NCI-H446 treated with DMSO at 0.1 percent for 48 hours (cell line): Measurements from ENCODE around the gene TRIM2.

ENCODE experiments used
- DNase-seq: peaks from one replicate; lab custom pipeline; 2025; lab: John Stamatoyannopoulos, UW

The TRIM2 gene

DNA sequence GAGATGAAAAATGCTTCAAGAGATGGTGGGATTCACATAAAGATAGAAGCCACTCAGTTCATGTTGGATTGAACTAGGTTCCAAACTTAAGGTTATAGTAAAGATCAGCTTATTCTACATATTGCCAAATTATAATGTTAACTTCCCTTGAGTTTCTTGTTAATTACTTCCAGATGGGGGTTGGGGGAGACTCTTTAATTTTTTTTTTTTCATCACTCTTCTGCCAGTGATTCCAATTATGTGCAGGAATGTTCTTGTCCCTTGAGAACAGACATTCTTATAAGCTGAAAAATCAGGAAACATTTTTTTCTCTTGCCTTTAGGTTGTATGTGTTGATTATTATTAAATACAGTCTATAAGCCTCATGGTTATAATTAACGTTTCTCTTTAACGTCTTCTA, 170.2 kb downstream of the TRIM2 start:
- no peak for DNase-seq

DNA sequence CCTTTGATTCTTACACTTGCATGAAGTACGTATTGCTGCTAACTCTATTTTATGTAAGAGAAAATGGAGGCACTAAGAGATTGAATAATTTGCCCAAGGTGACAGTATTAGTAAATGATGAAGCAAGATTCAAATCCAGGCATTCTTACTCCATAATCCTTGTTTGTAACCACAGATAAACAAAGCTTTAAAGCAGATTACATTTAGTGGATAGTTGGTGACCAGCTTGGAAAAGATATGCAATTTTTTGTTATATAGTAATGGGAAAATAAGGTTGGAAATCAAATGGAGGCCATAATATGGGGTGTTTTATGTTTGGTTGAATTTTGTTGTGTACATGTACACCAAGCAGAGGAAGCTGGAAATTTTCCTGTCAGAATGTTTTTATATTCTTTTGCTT, 171.1 kb downstream of the TRIM2 start:
- no peak for DNase-seq

DNA sequence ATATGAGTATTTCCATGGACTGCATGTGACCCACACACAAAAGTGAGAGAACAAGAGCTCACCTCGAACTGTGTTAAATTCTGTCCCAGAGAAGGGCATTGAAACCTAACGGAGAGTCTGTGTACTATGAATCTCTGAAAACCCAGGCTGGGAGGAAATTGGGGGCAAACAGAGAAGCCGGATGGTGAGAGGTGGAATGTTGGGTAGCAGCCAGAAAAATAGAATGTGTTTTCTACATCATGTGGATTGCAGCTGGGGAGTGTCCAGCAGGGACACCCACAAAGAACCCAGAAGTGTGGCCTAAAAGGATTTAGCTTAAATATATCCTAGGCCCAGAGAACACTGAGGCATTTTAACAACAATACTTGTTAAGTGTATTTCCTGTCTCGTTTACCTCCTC, 178.9 kb downstream of the TRIM2 start:
- DNase-seq: no peak

DNA sequence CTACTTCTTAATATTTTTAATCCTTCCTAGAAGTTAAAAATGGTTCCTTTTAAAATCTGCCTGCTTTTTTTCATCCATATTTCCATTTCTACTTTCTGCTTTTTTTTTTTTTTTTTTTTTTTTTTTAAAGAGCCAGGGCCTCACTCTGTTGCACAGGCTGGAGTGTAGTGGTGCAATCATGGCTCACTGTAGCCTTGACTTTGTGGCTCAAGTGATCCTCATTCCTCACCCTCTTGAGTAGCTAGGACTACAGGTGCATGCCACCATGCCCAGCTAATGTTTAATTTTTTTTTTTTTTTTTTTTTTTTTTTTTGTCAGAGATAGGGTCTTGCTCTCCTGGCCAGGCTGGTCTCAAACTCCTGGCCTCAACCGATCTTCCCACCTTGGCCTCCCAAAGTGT, 179.9 kb downstream of the TRIM2 start:
- DNase-seq: no peak

- no peak for DNase-seq
Measured at GRCh38 chr4:153385784-153386183, 181.5 kb downstream of the TRIM2 start.

DNA sequence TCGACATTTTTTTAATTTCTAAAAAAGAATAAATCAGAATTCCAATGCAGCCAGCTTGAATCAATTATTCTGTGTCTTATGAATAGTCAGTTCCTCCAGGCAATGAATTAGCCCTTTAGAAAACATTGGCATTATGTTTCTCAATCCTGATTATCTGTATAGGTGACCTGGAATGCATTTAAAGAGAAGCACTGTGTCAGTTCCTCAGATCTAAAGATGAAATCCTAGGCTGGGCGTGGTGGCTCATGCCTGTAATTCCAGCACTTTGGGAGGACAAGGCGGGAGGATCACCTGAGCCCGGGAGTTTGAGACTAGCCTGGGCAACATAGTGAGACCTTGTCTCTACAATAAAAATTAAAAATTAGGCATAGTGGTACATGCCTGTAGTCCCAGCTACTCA, 183.7 kb downstream of the TRIM2 start:
- DNase-seq: no peak
